ENCODE results near the gene CLTRN.

CLTRN gene

DNA sequence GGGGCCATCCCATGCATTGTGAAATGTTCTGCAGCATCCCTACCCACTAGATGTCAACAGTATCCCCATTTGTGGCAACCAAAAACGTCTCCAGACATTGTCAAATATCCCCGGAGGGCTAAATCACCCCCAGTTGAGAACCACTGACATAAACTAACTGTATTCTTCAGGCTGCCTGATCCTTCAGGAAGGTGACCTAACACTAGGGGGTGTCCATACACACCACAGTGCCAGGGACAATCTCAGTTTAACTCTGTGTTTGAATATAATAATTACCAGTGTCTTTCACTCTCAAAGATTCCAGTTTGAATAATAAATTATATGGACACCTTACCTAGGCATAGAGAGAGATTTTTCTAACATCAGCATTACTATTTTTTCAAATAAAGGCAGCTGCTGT lies 70.2 kb downstream of the CLTRN start:
- H3K4me3 ChIP-seq (ENCODE audit: low read depth, low read length): no peak overlapping the region
- TF ChIP-seq, protein P1, sequence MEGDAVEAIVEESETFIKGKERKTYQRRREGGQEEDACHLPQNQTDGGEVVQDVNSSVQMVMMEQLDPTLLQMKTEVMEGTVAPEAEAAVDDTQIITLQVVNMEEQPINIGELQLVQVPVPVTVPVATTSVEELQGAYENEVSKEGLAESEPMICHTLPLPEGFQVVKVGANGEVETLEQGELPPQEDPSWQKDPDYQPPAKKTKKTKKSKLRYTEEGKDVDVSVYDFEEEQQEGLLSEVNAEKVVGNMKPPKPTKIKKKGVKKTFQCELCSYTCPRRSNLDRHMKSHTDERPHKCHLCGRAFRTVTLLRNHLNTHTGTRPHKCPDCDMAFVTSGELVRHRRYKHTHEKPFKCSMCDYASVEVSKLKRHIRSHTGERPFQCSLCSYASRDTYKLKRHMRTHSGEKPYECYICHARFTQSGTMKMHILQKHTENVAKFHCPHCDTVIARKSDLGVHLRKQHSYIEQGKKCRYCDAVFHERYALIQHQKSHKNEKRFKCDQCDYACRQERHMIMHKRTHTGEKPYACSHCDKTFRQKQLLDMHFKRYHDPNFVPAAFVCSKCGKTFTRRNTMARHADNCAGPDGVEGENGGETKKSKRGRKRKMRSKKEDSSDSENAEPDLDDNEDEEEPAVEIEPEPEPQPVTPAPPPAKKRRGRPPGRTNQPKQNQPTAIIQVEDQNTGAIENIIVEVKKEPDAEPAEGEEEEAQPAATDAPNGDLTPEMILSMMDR (IDR thresholded peaks at IDR 0.05; ENCODE audit: low read depth, low read length, missing control alignments): no peak
- DNase-seq (ENCODE audit: low read depth): no peak
- in situ Hi-C loops (cut with HindIII; ENCODE audit: low sequenced_read_pairs): no loop called here

DNA sequence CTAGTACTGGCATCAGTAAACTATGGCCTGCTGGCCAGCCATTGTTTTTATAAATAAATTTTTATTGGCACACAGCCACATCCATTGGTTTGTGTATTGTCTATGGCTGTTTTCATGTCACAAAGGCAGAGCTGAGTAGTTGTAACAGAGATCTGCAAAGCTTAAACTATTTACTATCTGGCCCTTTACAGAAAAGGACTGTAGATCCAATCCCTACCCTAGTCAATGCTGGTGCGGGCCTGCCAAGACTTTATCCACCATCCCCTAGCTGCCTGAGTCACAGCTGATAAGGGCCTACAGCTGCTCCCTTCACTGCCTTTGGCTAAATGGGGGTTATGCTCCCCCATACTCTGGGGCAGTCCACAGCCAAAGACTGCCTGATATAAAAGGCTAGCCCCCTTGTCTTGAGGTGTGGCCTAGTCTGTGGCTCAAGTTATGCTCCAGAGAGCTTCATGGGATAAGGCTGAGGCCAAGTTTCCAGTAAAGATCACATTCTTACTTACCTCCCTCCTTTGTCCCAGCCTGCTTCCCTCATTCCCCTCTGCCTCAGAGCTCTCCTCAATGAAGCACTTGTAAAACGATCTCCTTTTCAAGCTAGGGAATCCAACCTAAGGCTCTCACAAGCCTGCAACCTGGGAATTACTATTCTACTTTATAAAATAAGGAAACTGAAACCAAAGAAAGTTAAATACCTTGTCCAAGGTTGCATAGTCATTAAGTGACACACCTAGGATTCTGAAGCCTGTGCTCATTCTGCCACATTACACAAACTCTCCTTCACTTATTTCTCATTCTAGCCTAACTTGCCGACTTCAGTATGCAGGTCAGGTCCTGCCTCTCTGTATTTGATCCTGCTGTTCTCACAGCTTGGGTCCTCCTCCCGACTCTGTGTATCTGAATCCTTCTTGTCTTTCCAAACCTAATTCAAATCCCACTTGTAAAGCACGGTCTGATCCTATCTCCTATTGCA lies 84.5 kb downstream of the CLTRN start:
- DNase-seq (ENCODE audit: low read depth): no peak
- TF ChIP-seq, protein P1 (IDR thresholded peaks at IDR 0.05; ENCODE audit: low read depth, low read length, missing control alignments): no peak
- no peak overlapping the region for H3K4me3 ChIP-seq (ENCODE audit: low read depth, low read length)
- in situ Hi-C loops (cut with HindIII; ENCODE audit: low sequenced_read_pairs): no loop called here
